GM19193 (cell line): ENCODE measurements around the gene SLC25A43.

Experiments
- POLR2A ChIP-seq: IDR thresholded peaks from 4 replicates; pipeline ENCODE4 v1.6.1; 2011; ENCODE audit not compliant: insufficient read depth, insufficient read length; ENCODE audit errors: extremely low read depth

SLC25A43 gene

DNA sequence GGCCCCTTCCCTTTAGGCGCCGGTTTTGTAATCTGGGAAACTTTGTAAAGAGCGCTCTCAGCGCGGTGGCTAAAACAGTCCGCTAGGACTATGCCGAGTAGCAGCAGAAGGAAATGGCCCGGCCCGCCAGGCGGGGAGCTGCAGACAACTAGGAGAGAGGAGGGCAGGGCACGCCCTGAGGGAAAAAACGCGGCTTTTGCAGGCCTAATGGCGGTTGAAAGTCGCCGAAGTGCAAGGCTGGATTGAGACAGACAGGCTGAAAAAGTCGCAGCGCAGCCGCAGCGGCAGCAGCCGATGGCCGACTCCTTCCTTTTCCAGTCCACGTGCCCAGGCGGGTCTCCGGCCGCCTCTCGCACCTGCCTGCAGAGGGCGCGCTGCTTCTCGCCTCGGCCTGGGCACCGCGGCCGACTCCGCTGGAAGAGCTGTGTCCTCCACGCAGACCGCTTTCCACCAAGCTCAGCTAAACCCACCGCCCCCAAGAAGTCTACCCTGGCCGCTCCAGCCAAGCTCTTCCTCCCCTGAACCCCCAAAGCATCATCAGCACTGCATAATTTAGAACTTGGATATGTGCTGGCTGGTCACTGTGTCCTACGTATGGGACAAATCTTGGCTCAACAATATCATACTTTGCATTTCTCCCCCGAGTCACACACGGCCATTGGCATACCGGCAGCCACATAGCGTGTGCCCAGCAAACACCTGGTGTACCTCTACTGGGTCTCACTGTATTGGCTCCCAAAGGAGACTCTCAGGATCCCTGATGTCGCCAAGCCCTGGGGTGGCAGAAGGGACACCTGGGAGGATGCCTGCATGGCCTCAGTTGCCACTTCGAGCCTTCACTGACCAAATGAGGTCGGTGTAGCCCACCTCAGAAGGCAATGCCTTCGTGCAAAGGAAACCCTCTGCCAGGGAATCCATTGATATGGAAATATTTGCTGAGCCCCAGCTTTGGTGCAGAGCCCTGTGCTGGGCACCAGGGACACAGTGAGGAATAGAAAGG is 83.6 kb downstream of the SLC25A43 start:
- peak; percentile 15 for TF ChIP-seq POLR2A

DNA sequence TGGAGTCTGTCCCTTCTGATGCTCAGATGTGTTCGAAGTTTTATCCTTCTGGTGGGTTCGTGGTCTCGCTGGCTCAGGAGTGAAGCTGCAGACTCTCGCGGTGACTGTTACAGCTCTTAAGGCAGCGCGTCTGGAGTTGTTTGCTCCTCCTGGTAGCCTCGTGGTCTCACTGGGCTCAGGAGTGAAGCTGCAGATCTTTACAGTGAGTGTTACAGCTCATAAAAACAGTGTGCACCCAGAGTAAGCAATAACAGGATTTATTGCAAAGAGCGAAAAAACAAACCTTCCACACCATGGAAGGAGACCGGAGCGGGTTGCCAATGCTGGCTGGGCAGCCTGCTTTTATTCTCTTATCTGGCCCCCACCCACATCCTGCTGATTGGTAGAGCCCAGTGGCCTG is 87.6 kb downstream of the SLC25A43 start:
- TF ChIP-seq POLR2A: no peak

- no peak for TF ChIP-seq POLR2A
These were observed 89.6 kb downstream of the SLC25A43 start for GRCh38 chrX:119488749-119489148.

DNA sequence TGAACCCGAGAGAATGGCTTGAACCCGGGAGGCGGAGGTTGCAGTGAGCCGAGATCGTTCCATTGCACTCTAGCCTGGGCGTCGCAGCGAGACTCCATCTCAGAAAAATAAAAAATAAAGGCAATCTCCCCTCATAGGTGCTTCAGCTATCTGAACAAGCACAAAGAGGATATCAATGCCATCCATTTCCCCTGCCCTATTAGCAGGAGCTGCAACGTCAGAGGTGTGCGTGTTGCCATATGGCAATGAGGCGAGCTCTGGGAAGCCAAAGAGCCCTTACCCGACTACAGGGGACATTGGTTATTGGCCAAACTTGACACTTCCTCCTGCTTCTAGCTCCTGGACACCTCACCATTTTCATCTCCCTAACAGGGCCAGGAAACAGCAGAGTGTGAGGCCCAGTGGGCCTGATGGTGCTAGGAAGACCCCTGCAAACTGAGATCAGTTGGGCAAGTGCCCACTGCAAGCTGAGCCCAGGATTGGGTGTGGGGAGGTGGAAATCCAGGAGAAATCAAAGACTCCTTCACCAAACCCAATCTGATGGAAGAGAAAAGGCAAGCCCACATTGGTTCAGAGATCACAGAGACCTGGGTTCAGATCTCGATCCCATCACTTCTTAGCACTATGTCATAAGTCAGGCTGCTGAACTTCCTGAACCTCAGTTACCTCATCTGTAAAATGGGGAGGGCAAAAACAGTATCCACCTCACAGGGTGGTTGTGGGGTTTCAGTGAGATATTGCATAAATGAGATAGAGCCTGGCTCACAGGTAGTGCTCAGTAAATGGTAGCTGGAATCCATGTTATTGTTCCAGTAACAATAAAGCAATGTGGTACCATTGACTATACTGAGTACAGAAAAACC is 90.3 kb downstream of the SLC25A43 start:
- TF ChIP-seq POLR2A: no peak

- TF ChIP-seq POLR2A: no peak
These were observed 93.3 kb downstream of the SLC25A43 start for GRCh38 chrX:119492463-119492862.

DNA sequence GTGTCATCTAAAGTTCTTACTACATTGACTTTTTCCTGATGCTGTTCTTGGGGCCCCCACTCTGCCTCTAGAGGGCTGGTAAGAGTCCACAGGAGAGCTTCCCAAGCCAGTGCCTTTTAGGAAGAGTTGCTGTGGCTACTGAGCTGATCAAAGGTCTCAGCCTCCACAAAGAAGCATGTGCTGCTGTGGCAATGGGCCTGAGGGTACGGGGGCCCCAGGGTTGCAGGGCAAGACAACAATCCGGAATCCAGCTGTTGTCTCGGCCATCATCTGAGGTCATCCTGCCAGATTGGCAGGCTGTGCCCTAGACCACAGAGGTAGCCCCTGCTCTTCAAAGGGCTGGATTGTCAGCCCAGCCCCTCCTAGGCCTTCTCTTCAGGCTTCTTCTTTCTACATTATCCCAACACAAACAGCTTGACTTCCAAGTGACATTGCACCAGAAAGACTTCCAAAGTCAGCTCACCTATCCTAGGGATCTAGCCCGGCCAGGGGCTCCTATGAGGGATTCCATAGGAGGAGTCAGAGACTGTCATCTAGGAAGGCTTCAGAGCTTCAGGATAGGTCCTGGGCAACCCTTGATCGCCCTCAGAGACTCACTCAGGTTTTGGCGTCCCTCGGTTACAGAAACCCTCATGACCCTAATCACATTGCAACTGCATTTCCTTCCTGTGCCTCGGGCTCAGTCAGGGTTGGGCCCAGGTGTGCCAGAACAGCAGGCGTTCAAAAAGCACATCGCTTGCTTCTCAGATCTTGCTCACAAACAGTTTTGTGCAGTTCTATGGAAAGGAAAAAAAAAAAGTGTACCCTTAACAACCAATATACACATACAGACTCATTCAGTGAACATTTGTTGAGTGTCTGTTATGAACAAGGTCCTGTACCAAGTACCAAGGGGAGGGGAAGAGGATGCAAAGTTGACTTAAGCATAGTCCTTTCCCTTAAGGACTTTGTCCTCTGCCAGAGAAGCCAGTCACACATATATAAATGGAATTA is 96.9 kb downstream of the SLC25A43 start:
- TF ChIP-seq POLR2A: no peak

GRCh38 chrX:119497185-119497584 is 98.0 kb downstream of the SLC25A43 start:
- no peak for TF ChIP-seq POLR2A

GRCh38 chrX:119500061-119500800 is 101.1 kb downstream of the SLC25A43 start:
- no peak for TF ChIP-seq POLR2A

DNA sequence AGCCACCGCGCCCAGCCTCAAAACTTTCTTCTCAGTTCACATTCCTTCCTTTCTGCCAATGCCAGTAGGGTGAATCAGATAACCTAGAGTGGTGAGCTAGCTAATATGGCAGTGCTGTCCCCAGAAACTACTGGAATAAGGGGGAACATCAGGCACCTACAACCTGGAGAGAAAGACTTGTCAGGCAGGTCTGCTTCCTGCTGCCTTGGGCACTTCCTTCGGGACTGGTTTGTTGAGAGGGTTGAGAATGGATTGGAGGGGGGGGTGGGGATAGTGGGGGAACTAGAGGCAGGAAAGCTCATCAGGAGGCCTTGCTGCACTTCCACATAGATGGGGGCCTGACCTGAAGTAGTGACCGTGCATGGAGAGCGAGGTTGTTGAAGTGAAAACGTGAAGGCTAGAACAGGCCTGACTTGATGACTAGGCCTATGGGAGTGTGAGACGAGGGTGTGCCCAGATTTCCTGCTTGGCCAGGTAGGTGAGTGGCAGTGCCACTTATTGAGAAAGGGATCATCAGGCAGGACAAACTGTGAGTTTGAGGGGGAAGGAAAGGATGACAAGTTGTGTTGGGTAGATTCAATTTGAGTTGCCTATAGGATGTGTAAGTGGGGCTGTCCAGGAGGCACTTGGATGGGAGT is 102.5 kb downstream of the SLC25A43 start:
- no peak for TF ChIP-seq POLR2A

GRCh38 chrX:119502727-119503483 is 103.8 kb downstream of the SLC25A43 start:
- TF ChIP-seq POLR2A: no peak

GRCh38 chrX:119503484-119503861 is 104.3 kb downstream of the SLC25A43 start:
- no peak for TF ChIP-seq POLR2A
